Lung (tissue), 12 donors: ENCODE results near the gene AFAP1L1. TPM values are rescaled to one million over a fixed set of nuclear protein-coding genes. Genes with fewer than 3 reads are reported as not detected.
A peak's percentile ranks its signal among the peaks of the same experiment; 100 is the strongest.

Experiments used
- ATAC-seq: fragments of 200-7000 bp; cut with Tn5 transposase; one replicate; pipeline ENCODE4 v1.9.1; 2020; ENCODE audit warnings: moderate number of reproducible peaks; ENCODE audit not compliant: insufficient read depth, low FRiP score
- DNase-seq, 3 donors: peaks; one replicate each; pipeline ENCODE4 v3.0.0-alpha.2; 2013 to 2017
- H3K27ac ChIP-seq, 2 donors: one replicate each; pipeline ENCODE4 v1.5.1; 2013; ENCODE audit warnings: mild to moderate bottlenecking in 2 of 2, moderate library complexity in 2 of 2, control low read depth in 1 of 2, inconsistent platforms in 1 of 2, low read depth in 1 of 2, low read length in 1 of 2
- H3K27me3 ChIP-seq, 3 donors: one replicate each; pipeline ENCODE4 v1.5.1; 2013; ENCODE audit warnings: low read length in 2 of 3; ENCODE audit not compliant: control insufficient read depth in 3 of 3, insufficient read depth in 3 of 3
- H3K36me3 ChIP-seq, 4 donors: one replicate each; pipeline ENCODE4 v1.5.1; 2013; ENCODE audit warnings: low read length in 4 of 4, mild to moderate bottlenecking in 1 of 4, moderate library complexity in 1 of 4; ENCODE audit not compliant: control insufficient read depth in 4 of 4, insufficient read depth in 4 of 4
- H3K4me1 ChIP-seq, 5 donors: one replicate each; pipeline ENCODE4 v1.5.1; 2013; ENCODE audit warnings: low read length in 5 of 5, mild to moderate bottlenecking in 2 of 5, moderate library complexity in 1 of 5; ENCODE audit not compliant: control insufficient read depth in 5 of 5, insufficient read depth in 5 of 5
- H3K4me3 ChIP-seq: one replicate; pipeline ENCODE4 v1.5.1; 2013; ENCODE audit warnings: mild to moderate bottlenecking, control low read depth, moderate library complexity
- H3K9ac ChIP-seq, 2 donors: one replicate each; pipeline ENCODE4 v1.5.1; 2013; ENCODE audit warnings: low read length in 2 of 2, control low read depth in 1 of 2; ENCODE audit not compliant: insufficient read depth in 1 of 2
- H3K9me3 ChIP-seq, 4 donors: one replicate each; pipeline ENCODE4 v1.5.1; 2013; ENCODE audit warnings: low read length in 3 of 4, mild to moderate bottlenecking in 1 of 4, moderate library complexity in 1 of 4; ENCODE audit not compliant: control insufficient read depth in 4 of 4, insufficient read depth in 3 of 4
- WGBS, 2 donors: extraction: QIAGEN DNeasy Blood & Tissue Kit; methylation state at CpG; one replicate each; pipeline ENCODE4 v1.1.7; 2013; 5-methylcytosine and 5-hydroxymethylcytosine counted together
- polyA plus RNA-seq, 2 donors: library from polyadenylated mRNA; stranded (reverse); fragments of 200-250 nt; gene quantifications; one replicate each; pipeline ENCODE4 v1.2.1, GENCODE V29; 2013
- total RNA-seq, 2 donors: library from RNA; depleted of rRNA in 1 of 2; stranded (reverse); fragments of >200 nt in 1 of 2; gene quantifications; one replicate each; pipeline ENCODE4 v1.2.1, GENCODE V29; 2014 to 2021
- TF ChIP-seq, protein P1 (sequence below): IDR thresholded peaks from 2 replicates; pipeline ENCODE4 v1.5.1; 2012; ENCODE audit warnings: mild to moderate bottlenecking; ENCODE audit errors: control extremely low read depth, extremely low read depth
- donor health status: control.
- donor health status: control.
- donor health status: Bipolar disorder and iron deficiency.
- donor health status: healthy.
- donor health status: DM: yes; HTN: yes; CAD: no.

Gene AFAP1L1
- total and polyA plus RNA-seq, 4 donors: 9.8 to 40.6 (median 18.1) TPM

DNA sequence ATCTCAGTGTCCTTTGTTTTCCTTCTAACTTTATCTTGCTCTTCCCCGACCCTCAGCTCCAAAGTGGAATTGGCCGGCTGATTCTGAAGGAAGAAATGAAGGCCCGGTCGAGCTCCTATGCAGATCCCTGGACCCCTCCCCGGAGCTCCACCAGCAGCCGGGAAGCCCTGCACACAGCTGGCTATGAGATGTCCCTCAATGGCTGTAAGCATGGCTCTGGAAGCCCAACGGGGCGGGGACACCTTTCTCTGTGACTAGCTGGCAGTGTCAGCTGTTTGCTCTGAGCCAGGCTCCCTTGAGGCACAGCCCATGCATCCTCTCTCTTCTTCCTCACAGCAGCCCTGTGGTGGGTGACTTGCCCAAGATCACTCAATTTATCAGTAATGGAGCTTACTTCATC is 23.9 kb upstream of the AFAP1L1 start:
- no peak overlapping the region for H3K9ac ChIP-seq
- ATAC-seq: no peak
- TF ChIP-seq, protein P1, sequence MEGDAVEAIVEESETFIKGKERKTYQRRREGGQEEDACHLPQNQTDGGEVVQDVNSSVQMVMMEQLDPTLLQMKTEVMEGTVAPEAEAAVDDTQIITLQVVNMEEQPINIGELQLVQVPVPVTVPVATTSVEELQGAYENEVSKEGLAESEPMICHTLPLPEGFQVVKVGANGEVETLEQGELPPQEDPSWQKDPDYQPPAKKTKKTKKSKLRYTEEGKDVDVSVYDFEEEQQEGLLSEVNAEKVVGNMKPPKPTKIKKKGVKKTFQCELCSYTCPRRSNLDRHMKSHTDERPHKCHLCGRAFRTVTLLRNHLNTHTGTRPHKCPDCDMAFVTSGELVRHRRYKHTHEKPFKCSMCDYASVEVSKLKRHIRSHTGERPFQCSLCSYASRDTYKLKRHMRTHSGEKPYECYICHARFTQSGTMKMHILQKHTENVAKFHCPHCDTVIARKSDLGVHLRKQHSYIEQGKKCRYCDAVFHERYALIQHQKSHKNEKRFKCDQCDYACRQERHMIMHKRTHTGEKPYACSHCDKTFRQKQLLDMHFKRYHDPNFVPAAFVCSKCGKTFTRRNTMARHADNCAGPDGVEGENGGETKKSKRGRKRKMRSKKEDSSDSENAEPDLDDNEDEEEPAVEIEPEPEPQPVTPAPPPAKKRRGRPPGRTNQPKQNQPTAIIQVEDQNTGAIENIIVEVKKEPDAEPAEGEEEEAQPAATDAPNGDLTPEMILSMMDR: no peak
- DNase-seq: no peak
- H3K27me3 ChIP-seq: no peaks in the 10 kb centered on the region
- no peaks in the 10 kb centered on the region for H3K4me1 ChIP-seq
- peaks cover 12 to 77% (median 54%) of the 10 kb centered on the region in 4 donors for H3K36me3 ChIP-seq
- no peaks in the 10 kb centered on the region for H3K9me3 ChIP-seq
- WGBS, 2 donors: 95% methylated on average over 8 of the region's 8 CpGs
- no peak overlapping the region for H3K4me3 ChIP-seq
- no peak overlapping the region for H3K27ac ChIP-seq

DNA sequence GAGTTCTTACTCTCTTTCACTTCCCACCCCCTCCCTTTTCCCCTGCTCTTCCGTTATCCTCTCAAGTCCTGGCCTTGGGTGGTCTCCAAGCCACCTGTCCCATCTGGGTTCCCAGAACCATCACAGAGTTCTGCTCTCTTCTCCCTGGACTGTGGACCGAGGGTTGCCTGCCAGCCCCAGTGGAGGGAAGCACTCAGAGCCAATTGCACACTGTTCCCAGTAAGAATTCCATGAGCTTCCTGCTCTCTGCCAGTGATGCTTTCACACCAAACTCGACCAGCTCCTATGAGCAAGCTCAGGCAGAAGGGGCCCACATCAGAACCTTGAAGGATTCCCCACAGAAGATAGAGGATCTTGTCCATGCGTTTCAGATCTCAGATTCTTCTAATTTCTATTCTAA is 20.1 kb upstream of the AFAP1L1 start:
- H3K27me3 ChIP-seq: no peaks in the 10 kb centered on the region
- no peak overlapping the region for H3K27ac ChIP-seq
- H3K36me3 ChIP-seq: peaks cover 15 to 71% (median 47%) of the 10 kb centered on the region in 4 donors
- ATAC-seq: no peak
- DNase-seq: no peak
- TF ChIP-seq, protein P1: no peak
- no peaks in the 10 kb centered on the region for H3K4me1 ChIP-seq
- H3K9me3 ChIP-seq: no peaks in the 10 kb centered on the region
- 82 to 92% methylated on average over 4 of the region's 4 CpGs for whole genome bisulfite sequencing, 2 donors
- no peak overlapping the region for H3K9ac ChIP-seq
- no peak overlapping the region for H3K4me3 ChIP-seq

DNA sequence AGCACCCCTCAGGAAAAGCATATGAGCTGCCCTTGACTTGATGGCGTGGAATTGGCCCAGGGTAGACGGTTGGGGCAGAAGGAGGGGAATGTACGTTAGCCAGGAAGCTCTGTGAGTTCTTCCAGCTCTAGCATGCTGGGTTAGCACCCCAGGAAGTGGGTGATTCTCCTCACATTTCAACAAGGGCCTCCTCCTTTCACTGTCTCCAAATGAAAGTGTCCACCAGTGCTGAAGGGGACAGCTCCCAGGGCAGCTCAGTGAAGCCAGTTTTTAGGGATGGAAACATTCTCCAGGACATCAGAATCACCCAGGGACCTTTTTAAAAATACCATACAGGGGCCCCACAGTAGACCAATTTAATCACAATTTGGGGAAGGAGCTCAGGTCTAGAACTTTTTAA is 17.2 kb upstream of the AFAP1L1 start:
- H3K36me3 ChIP-seq: peaks cover 13 to 47% (median 30%) of the 10 kb centered on the region in 4 donors
- no peak overlapping the region for H3K9ac ChIP-seq
- no peak overlapping the region for H3K27ac ChIP-seq
- H3K4me3 ChIP-seq: no peak overlapping the region
- 64 to 72% methylated on average over 3 of the region's 3 CpGs for WGBS, 2 donors
- peaks cover 0 to 2% (median 0%) of the 10 kb centered on the region in 4 donors for H3K9me3 ChIP-seq
- H3K27me3 ChIP-seq: no peaks in the 10 kb centered on the region
- no peaks in the 10 kb centered on the region for H3K4me1 ChIP-seq
- ATAC-seq (no peak), DNase-seq (peak; percentile 37 to 59 (median 52))
- TF ChIP-seq, protein P1: no peak

DNA sequence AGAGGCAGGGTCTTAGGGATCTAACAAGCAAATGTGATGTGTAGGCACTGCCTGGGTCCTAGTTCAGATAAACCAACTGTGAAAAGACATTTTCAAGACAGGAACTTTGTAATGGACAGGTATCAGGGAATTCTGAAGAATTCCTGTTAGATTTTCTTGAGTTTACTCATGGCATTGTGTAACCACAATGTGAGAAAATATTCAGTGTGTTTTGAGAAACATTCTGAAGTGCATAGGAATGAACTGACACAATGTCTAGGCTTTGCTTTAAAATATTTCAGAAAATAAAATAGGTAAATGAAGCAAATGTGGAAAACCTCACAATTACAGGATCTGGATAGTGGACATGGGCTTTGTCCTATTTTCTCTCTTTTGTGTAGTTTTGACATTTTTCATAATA is 15.2 kb upstream of the AFAP1L1 start:
- TF ChIP-seq, protein P1: no peak
- no peaks in the 10 kb centered on the region for H3K4me1 ChIP-seq
- peaks cover 7 to 30% (median 15%) of the 10 kb centered on the region in 4 donors for H3K36me3 ChIP-seq
- H3K9me3 ChIP-seq: peaks cover 0 to 2% (median 0%) of the 10 kb centered on the region in 4 donors
- H3K27ac ChIP-seq: no peak overlapping the region
- H3K27me3 ChIP-seq: no peaks in the 10 kb centered on the region
- no peak for ATAC-seq
- H3K9ac ChIP-seq: no peak overlapping the region
- DNase-seq: no peak
- H3K4me3 ChIP-seq: no peak overlapping the region
